Inflammatory macrophage (primary cell): ENCODE measurements around the gene ITCH.
A peak's percentile ranks its signal among the peaks of the same experiment; 100 is the strongest.
"Not testable (repeated sequence)": the region's sequence is repeated elsewhere in the genome, so short reads cannot be mapped to it uniquely, and the experiment has no call there.

Experiments
- DNase-seq, 2 donors: peaks; one replicate each; pipeline ENCODE4 v3.0.0-alpha.2; 2020 to 2022

The ITCH gene

GRCh38 chr20:34514034-34514433 is 151.0 kb downstream of the ITCH start:
- not testable (repeated sequence) for DNase-seq

- no peak for DNase-seq
Observed at GRCh38 chr20:34514897-34515483, 151.9 kb downstream of the ITCH start.

GRCh38 chr20:34515484-34516246 is 152.6 kb downstream of the ITCH start:
- peak; percentile 4 to 38 for DNase-seq

GRCh38 chr20:34516247-34517113 is 153.4 kb downstream of the ITCH start, which contains the start of gene DYNLRB1:
Gene DYNLRB1, plus strand, starts transcription at chr20:34516422. Its CDS starts 37 bp downstream, at chr20:34516459.
- peak; percentile 96 to 99 for DNase-seq

- DNase-seq: peak in 1 of 2 donors; percentile 38
Observed at GRCh38 chr20:34517114-34517505, 154.0 kb downstream of the ITCH start.

- DNase-seq: peak; percentile 3 to 23
Observed at GRCh38 chr20:34518863-34519262, 155.8 kb downstream of the ITCH start.

- not testable (repeated sequence) for DNase-seq
Observed at GRCh38 chr20:34519841-34520240, 156.8 kb downstream of the ITCH start.

GRCh38 chr20:34522969-34523871 is 160.1 kb downstream of the ITCH start:
- peak in 1 of 2 donors; percentile 6 for DNase-seq

- DNase-seq: no peak
Observed at GRCh38 chr20:34524426-34524825, 161.4 kb downstream of the ITCH start.

- DNase-seq: no peak
Observed at GRCh38 chr20:34525342-34525708, 162.3 kb downstream of the ITCH start.

- DNase-seq: no peak
Observed at GRCh38 chr20:34525709-34526416, 162.8 kb downstream of the ITCH start.

GRCh38 chr20:34526466-34526865 is 163.4 kb downstream of the ITCH start:
- no peak for DNase-seq

- no peak for DNase-seq
Observed at GRCh38 chr20:34527016-34527415, 163.9 kb downstream of the ITCH start.

GRCh38 chr20:34528921-34529297 is 165.8 kb downstream of the ITCH start:
- DNase-seq: peak in 1 of 2 donors; percentile 11

- no peak for DNase-seq
Observed at GRCh38 chr20:34529742-34530141, 166.7 kb downstream of the ITCH start.

GRCh38 chr20:34530342-34530741 is 167.3 kb downstream of the ITCH start:
- no peak for DNase-seq

- DNase-seq: no peak
Observed at GRCh38 chr20:34531608-34532265, 168.7 kb downstream of the ITCH start.

- no peak for DNase-seq
Observed at GRCh38 chr20:34532320-34532719, 169.2 kb downstream of the ITCH start.

- DNase-seq: no peak
Observed at GRCh38 chr20:34532756-34533155, 169.7 kb downstream of the ITCH start.

GRCh38 chr20:34534391-34535165 is 171.5 kb downstream of the ITCH start:
- no peak for DNase-seq
